Jurkat, Clone E6-1 (cell line): Measurements from ENCODE around the gene PTPRN2.

ENCODE experiments used
- DNase-seq: peaks from one replicate; pipeline ENCODE4 v3.0.0-alpha.2; 2011; ENCODE audit warnings: low read depth, low spot score
- H3K4me3 ChIP-seq: 2 replicates; pipeline ENCODE4 v1.5.1; 2011; ENCODE audit warnings: mild to moderate bottlenecking, low read length, control low read depth, moderate library complexity

PTPRN2 gene

DNA sequence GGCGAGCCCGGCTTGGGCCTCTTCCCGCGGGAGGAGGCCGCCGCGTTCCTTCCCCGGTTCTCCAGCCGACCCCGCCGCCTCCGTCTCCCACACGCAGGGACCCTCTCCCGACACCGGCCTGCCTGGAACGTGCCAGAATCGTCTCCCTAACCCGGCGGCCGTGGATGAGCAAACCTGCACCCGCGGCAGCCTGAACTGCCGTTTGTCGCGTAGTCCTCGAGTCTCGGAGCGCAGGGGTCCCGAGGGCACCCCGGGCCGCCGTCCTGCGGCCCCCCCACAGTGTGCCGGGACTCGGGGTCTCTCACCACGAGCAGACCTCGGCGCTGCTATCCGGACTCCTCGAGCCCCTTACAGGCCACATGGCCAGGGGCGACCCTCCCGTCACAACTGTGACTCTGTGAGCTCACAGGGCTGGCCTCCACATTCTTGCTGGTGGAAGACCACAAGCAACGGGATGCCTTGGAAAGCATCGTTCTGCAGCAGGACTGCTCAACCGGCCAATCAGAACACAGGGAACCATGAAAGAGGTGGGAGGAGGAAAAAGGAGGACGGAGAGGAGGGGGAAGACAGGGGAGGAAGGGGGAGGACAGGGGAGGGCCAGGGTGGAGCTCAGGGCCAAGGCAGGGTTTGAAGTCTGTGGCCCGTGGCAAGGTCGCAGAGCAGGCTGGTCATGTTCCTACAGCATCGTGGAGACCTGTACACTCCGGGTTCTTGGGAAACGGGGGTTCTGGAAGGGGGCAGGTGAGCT lies 973.9 kb downstream of the PTPRN2 start:
- no peak overlapping the region for H3K4me3 ChIP-seq
- no peak for DNase-seq

DNA sequence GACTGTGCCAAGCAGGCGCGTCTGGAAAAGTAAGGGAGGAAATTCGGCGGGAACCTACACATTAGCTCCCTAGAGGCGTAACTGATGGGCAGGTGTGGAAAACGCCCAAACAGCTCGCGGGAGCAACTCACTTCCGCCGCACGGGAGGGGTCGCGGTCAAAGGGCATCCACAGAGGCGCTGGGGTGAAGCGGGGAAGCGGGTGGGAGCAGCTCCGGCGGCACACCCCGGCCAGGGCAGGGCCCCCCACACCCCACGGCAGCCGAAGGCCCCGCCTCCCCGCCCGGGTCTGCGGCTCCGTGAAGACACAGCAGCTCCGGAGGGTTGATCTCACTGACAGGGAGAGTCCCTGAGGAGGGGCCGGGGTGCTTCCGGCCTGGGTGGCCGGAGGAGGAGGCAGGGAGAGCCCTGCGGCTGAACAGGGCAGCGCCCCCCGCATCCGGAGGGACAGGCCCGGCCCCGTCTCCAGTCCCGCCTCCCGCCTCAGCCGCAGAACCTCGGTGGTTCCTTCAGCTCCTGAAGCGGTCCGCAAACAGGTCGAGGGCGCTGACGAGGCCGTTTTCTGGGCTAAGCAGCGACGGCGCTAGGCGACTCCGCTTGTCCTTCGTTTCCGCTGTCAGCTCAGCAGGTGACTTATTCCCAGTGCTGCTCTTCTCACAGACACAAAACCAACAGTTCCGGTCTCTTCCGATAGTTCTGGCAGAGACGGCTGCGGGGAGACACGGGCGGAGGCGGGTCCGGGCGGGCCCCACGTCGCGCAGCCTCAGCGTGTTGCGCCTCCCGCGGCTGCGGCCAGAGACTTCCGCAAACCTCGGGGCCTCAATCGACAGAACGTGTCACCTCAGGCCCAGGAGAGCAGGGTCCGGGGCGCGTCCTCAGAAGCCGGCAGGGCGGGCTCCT lies 974.7 kb downstream of the PTPRN2 start:
- DNase-seq = no peak
- H3K4me3 ChIP-seq = no peak overlapping the region

DNA sequence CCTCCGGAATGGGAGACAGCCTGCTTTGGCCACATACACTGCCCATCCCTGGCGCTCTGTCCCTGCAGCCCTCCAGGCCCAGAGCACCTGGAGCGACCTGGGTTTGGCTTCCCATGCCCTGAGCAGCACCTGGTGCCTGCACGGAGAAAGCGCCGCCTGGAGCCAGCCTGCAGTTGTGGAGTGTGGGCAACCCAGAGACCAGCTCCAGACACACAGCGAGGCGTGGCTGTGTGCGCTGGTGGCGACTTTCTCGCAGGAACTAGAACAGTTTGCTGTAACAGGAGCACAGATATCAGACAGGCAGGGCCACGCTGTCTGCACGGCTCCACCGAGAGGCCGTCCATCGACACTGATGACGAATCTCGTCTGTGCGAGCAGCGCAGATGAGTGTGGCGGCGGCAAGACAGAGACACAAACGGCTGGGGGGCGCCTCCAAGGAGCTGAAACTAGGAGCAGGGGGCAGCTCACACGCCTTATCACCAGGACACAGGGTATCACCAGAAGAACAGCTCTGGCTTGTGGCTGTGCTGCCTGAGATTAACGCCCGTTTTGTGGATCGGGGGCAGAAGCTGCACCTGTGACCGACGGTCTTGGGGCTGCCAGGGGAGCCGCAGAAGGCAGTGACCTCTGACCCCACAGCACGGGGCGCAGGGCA lies 975.5 kb downstream of the PTPRN2 start:
- no peak for DNase-seq
- H3K4me3 ChIP-seq = no peak overlapping the region

DNA sequence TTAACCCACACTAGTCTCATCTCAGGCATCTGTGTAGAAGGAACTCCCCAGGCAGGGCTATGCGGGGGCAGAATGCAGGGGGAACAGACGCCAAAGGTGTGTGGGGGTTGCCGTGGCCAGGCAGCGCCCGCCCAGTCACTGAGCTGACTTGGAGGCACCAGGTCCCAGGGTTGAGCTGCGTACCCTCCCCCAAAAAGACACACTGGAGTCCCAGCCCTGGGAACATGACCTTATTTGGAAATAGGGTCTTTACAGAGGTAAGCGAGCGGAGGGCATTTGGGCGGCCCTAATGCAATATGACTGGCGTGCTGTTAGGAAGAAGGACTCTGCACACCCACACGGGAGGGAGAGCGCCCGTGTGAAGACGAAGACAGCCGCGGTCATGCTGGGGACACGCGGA lies 976.3 kb downstream of the PTPRN2 start:
- no peak for DNase-seq
- no peak overlapping the region for H3K4me3 ChIP-seq

DNA sequence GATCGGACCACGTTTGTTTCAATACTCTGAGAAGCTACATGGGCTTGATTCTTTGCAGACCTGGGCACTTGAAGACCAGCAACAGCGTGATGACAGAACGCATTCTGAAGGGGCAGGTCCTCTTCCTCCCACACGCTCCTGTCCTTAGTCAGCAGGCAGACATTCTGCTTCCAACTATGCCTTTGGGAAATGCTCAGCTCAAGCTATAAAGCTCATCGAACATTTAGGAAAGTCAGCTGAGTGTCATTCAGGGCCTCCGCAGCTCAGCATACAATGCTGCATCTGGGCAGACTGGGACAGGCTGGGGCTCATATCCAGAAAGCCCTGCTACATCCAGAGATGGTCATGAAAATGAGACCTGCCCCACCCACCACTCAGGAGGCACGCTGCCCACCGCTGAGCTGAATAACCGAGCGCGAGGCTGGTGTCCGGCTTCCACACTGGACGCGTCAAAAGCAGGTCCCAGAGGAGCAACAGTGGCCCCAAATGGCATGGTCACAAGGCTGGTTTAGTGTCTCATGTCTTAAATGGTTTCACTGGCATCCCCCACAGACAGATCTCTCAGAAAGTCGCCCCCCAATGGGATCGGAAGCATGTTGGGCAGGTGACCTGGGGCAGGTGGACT lies 976.8 kb downstream of the PTPRN2 start:
- no peak overlapping the region for H3K4me3 ChIP-seq
- no peak for DNase-seq

DNA sequence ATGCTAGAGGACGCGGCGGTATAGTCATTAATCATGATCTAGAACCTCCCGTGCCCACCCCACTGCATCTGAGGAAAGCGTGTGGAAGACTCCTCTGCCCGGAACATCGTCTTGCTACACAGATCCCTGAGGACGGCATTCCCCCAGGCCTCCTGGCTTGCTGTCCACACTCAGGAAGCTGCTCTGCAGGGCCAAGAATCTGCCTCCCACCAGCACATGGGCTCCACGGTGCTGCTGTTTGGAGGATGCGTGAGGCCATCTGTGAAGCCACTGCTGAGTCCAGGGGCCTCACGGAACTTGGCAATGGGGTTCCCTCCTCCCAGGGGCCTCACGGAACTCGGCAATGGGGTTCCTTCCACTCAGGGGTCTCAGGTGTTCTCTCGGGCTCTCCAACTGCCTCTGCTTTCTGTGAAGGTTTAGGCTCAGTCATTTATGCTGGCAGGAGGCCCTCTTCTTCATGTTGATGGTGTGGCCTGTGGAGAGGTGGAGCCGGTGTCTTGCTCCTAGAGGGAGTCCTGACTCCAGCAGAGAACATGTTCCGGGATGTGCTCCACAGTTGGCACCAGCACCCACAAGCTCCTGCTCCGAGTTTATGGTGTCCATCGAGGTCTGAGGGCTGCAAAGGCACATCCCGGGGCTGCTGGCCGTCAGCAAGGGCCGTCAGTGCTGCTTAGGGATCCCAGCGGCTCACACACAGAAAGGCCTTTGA lies 977.5 kb downstream of the PTPRN2 start:
- no peak for DNase-seq
- H3K4me3 ChIP-seq = no peak overlapping the region

DNA sequence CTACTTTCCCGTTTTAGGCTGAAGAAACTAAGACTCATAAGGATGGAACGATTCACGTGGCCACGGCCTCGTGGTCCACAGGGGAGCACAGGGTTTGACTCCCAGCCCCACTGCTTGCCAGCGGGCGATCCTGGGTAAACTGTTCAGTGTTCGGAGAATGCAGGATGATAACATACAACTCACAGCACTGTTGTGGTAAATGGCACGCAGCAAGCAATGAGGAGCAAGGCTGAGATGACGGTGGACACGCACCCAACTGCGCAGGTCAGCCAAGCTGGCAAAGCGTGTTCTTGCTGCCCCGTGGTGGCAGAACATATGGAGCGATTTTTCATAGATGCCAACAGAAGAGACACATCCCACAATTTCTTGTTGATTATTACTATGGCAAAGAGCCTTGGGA lies 978.1 kb downstream of the PTPRN2 start:
- H3K4me3 ChIP-seq = no peak overlapping the region
- DNase-seq = no peak

DNA sequence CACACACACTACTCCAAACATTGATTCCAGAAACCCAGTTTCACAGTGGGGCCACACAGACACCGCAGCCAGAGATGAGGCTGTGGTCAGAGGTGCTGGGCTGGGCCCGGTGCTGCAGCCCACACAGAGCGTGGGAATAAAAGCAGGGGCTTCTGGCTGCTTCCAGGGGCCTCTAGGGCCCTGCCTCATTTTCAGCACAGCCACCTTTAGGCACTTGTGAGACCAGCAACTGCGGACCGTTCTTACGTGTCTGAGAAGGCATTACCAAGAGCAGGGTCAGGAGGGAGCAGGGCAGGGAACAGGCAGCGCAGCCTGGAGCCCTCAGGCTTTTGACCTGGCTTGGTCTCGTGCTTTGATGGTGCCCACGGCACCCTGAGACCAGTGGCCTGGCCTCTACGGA lies 980.4 kb downstream of the PTPRN2 start:
- H3K4me3 ChIP-seq = no peak overlapping the region
- no peak for DNase-seq

DNA sequence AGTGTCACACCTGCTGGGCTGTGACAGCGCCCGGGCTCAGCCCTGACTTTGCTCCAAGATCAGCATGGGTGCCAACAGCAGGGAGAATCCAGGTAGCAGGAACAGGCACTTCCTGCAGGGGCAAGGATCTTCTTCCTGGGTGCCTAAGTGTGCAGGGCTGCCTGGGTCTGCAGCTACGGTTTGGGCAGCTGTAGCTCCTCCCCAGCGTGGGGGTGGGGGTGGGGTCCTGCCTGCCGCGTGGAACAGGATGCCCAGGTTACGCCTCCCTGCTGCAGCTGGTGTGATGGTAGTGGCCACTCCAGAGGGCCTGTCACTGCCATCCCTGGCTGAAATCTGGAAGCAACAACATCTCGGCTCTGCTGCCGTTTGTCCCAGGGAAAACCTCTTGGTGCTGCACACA lies 981.5 kb downstream of the PTPRN2 start:
- no peak for DNase-seq
- H3K4me3 ChIP-seq = no peak overlapping the region

DNA sequence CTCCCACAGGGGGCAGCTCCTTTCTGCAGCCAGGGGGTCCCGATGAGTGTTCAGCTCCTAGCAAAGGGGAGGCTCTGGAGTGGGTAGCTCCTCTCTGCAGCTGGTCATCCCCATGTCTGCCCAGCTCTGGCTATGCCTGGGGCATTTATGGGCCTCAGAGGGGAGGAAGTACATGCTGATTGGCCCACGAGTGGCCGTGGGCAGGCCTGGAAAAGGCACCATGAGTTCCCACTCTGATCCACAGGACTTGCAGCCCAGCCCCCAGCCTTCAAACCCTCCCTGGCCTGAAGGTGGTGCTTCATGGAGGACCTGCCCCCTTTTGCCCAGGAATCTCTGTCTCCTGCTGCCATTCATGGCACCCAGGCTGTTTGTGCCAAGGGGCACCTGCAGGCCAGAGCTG lies 982.0 kb downstream of the PTPRN2 start:
- DNase-seq = no peak
- no peak overlapping the region for H3K4me3 ChIP-seq

DNA sequence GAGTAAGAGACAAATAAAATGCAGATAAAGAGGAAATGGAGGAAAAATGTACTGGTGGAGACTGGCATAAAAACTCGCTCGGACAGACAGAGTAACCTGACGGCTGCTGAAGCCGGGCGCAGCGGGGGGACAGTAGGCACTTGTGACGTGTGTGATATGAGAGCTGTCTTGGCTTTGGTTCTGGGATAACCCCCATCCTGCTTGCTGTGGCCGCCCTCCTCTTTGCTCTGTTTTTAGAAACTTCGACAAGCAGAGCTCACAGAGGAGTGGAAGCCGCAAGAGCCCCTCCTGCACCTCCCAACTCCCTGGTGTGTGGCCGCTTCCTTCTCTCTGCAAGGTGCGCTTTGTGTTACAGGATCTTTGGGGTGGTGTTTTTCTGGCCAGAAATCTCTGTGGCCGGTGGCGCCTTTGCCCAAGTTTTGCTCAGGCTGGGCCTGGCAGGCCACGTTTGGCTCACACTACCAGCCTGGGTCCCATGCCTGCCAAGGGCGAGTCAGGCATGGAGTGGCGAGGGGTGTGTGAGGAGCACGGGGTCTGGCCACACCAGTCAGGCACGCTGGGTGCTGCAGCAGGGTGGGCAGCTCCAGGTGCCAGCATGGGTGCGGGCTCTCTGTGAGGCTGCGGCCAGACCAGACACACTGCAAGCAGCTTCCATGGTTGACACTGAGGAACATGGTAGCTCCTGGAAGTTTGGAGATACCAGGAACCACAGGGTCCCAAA lies 982.8 kb downstream of the PTPRN2 start:
- H3K4me3 ChIP-seq = no peak overlapping the region
- no peak for DNase-seq

DNA sequence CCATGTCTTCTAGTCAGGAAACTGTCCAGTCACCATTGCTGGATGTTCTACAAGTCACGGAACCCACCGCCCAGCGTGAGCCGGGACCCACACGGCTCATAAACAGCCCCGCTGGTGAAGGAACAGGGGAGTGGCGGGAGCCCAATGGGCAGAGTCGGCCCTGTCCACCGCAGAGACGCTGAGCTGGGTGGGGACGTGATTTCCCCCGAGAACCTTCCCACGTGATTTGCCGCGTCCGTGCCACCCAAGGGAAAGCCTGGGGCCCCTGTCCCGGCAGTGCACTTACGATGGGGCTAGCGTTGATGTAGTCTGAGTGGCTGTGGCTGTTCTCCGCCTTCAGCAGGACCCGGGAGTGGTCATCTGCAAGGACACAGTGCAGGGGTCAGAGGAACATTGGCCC lies 983.9 kb downstream of the PTPRN2 start:
- H3K4me3 ChIP-seq = no peak overlapping the region
- DNase-seq = no peak

DNA sequence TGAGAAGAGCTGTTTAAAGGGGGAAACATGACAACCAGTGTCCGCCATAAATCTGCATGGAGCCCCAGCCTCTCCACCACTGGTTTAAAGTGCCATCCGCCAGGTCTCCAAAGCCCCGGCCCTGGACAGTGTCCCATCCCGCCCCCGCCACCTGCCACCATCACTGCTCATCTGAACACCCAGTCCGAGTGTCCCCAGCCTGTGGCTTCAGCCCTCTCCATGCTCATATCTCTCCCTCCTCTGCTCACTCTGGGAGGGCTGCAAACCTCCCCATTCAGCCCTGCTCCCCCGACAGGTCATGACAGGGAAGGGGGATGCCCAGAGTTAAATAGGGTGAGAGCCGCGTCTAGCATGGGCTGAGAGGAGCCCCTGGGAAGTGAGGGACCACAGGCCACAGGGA lies 984.6 kb downstream of the PTPRN2 start:
- no peak for DNase-seq

DNA sequence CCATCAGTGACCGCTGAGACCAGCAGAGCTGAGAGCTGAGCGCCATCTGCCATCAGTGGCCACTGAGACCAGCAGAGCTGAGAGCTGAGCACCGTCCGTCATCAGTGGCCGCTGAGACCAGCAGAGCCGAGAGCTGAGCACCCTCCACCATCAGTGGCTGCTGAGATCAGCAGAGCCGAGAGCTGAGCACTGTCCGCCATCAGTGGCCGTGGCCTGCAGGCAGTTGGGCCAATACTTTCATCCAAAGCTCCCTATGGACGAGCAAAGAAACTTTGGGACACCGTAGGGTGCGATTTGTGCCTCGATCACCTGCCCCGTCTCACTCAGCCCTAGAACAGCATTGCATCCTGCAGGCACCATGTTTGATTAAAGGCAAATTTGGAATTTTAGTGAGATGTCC lies 985.0 kb downstream of the PTPRN2 start:
- no peak for DNase-seq
- H3K4me3 ChIP-seq = no peak overlapping the region

More for the DNA sequence above, 984.6 kb downstream of the PTPRN2 start:
- no peak overlapping the region for H3K4me3 ChIP-seq

DNA sequence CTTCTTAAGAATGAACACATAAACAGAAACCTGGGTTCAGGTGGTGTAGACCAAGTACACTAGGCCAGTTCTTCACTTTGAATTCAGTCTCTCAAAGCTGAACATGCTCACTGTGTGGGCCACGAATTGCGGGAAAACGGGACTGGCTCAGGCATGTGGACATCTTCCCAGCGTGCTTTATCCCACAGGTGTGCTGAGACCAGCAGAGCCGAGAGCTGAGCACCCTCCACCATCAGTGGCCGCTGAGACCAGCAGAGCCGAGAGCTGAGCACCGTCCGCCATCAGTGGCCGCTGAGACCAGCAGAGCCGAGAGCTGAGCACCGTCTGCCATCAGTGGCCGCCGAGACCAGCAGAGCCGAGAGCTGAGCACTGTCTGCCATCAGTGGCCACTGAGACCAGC lies 985.5 kb downstream of the PTPRN2 start:
- no peak overlapping the region for H3K4me3 ChIP-seq
- no peak for DNase-seq

DNA sequence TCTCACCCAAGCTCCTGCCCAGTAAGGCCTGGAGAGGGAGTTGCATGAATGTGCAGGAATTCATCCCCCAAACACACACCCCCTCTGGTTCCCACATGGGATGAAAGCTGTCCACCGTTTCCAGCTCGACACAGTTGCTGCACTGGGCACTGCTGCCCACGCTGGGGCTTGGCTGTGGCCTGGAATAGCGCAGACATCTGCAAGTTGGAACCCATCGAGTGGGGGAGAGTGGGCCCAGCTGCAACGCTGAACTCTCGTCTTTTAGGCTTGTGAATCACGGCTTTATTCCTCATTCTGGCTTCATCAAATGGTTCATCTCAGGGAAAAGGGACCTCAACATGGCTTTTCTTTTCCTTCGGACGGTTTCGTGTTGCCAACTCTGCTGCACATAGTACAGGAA lies 986.1 kb downstream of the PTPRN2 start:
- H3K4me3 ChIP-seq = no peak overlapping the region
- DNase-seq = no peak

DNA sequence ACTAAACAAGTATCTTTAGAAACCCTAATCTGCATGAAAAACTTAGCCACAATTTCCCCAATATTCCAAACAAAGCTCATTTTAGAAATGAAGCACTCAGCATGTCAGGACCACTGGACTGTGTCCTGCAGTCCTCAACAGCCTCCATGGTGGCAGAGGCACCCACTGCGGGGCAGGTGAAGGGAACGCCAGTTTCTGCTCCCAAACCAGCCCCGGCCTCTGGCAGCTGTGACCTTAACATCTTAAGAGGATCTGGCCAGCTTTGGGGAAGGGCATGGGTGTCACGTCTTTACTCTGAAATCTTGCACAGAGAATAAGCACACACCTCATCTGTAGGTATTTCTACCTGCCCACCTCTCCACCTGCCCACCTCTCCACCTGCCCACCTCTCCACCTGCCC lies 988.1 kb downstream of the PTPRN2 start:
- H3K4me3 ChIP-seq = no peak overlapping the region

DNA sequence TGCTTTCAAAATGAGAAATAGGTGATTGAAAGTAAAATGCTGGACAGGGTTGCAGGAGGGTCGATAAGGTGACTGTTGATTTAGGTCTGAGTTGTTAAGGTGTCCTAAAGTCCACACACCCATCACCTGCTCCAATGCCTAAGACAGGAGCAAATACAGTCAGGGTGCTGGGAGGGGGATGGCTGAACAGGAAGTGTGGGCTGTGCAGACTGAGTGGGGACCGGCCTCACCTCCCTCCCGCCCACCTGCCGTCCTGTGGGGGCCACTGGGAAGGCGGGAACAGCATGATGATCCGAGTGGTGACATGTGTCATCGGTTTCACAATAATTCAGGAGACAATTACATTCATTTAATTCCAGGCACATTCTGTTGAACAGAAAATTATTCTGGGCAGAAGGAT lies 990.1 kb downstream of the PTPRN2 start:
- no peak for DNase-seq
- no peak overlapping the region for H3K4me3 ChIP-seq

More for the DNA sequence above, 988.1 kb downstream of the PTPRN2 start:
- no peak for DNase-seq
